Measurements from ENCODE around the gene CCDC78. TPM values are rescaled to one million over a fixed set of nuclear protein-coding genes. Genes with fewer than 3 reads are reported as not detected.

CCDC78 gene
- total RNA-seq, 1 experiment from 2014 or later: 20.2 TPM

- TF ChIP-seq ZMAT4 (CRISPR knock-in tag; IDR thresholded peaks at IDR 0.05) (no peak), TEAD1 (CRISPR knock-in tag; IDR thresholded peaks at IDR 0.05) (no peak), E2F4 (CRISPR knock-in tag; IDR thresholded peaks at IDR 0.05; ENCODE audit: borderline replicate concordance, low read depth) (no peak), MYBL2 (CRISPR knock-in tag; IDR thresholded peaks at IDR 0.05) (no peak), FOXP4 (CRISPR knock-in tag; IDR thresholded peaks at IDR 0.05) (no peak)
Measured at GRCh38 chr16:682493-683395, 43.5 kb downstream of the CCDC78 start (continued).

GRCh38 chr16:681746-682427 lies 44.4 kb downstream of the CCDC78 start:
- H3K4me3 Mint-ChIP-seq: peak overlapping the region; percentile 76
- DNase-seq (ENCODE audit: low spot score) (no peak), ATAC-seq (no peak)
- H3K27ac Mint-ChIP-seq: no peak overlapping the region
- ChIA-PET POLR2A (no interaction called here), CTCF (interaction anchor here (0.7 to 2.7 kb wide), 7 partner anchors 13 to 103 kb away, joined by 3 to 12 read pairs (median 3); no protein-coding TSS in a partner anchor)
- no peaks in the 10 kb centered on the region for H3K9me3 Mint-ChIP-seq
- TF ChIP-seq TEAD1 (CRISPR knock-in tag; IDR thresholded peaks at IDR 0.05): 0 out of 2 replicates have a peak, but pooled peaks have one; percentile 8
- 0 out of 2 replicates have a peak, but pooled peaks have one; percentile 48 for TF ChIP-seq RELA (CRISPR knock-in tag; IDR thresholded peaks at IDR 0.05; ENCODE audit: borderline replicate concordance)
- 0 out of 2 replicates have a peak, but pooled peaks have one; percentile 10 for TF ChIP-seq USF1 (CRISPR knock-in tag; IDR thresholded peaks at IDR 0.05)
- TF ChIP-seq ATF3 (CRISPR knock-in tag; conservative IDR thresholded peaks at IDR 0.05): no peak
- 0 out of 2 replicates have a peak, but pooled peaks have one; percentile 27 for TF ChIP-seq MAX (CRISPR knock-in tag; IDR thresholded peaks at IDR 0.05)
- H3K4me1 Mint-ChIP-seq: peaks cover 21% of the 10 kb centered on the region
- H3K27me3 Mint-ChIP-seq (ENCODE audit: low read depth): no peaks in the 10 kb centered on the region
- peaks cover 25% of the 10 kb centered on the region for H3K36me3 Mint-ChIP-seq

GRCh38 chr16:680967-681745 lies 45.1 kb downstream of the CCDC78 start:
- H3K4me1 Mint-ChIP-seq: peaks cover 24% of the 10 kb centered on the region
- H3K27me3 Mint-ChIP-seq (ENCODE audit: low read depth): no peaks in the 10 kb centered on the region
- H3K4me3 Mint-ChIP-seq: peak overlapping the region; percentile 76
- CTCF ChIA-PET: interaction anchor here (0.7 to 3.1 kb wide), 8 partner anchors 13 to 102 kb away, joined by 3 to 21 read pairs (median 4); partner anchors contain the start of gene RHOT2
- DNase-seq (ENCODE audit: low spot score) (no peak), ATAC-seq (0 out of 2 replicates have a peak, but pooled peaks have one; percentile 0)
- no peaks in the 10 kb centered on the region for H3K9me3 Mint-ChIP-seq
- POLR2A ChIA-PET: interaction anchor here (0.9 to 1.1 kb wide), 2 partner anchors 9 to 39 kb away, joined by 3 read pairs; partner anchors contain the start of gene WDR24
- peak overlapping the region; percentile 57; the same call in 1 of the 2 replicates for H3K27ac Mint-ChIP-seq
- peaks cover 24% of the 10 kb centered on the region for H3K36me3 Mint-ChIP-seq
- TF ChIP-seq ZNF396 (CRISPR knock-in tag; IDR thresholded peaks at IDR 0.05; ENCODE audit: borderline replicate concordance) (no peak), SP1 (CRISPR knock-in tag; conservative IDR thresholded peaks at IDR 0.05) (0 out of 2 replicates have a peak, but pooled peaks have one; percentile 13), ESRRA (CRISPR knock-in tag; IDR thresholded peaks at IDR 0.05; ENCODE audit: borderline replicate concordance) (no peak), FOXK1 (CRISPR knock-in tag; IDR thresholded peaks at IDR 0.05) (no peak), ETV6 (CRISPR knock-in tag; IDR thresholded peaks at IDR 0.05) (0 out of 2 replicates have a peak, but pooled peaks have one; percentile 37), ERG (CRISPR knock-in tag; IDR thresholded peaks at IDR 0.05) (no peak), ZNF425 (CRISPR knock-in tag; conservative IDR thresholded peaks at IDR 0.05) (no peak), MLX (CRISPR knock-in tag; IDR thresholded peaks at IDR 0.05) (no peak), TEAD1 (CRISPR knock-in tag; IDR thresholded peaks at IDR 0.05) (0 out of 2 replicates have a peak, but pooled peaks have one; percentile 5)

Data from WTC11 (cell line).